GM19043 (cell line): Measurements from ENCODE around the gene KCTD17.

ENCODE experiments used
- ATAC-seq: cut with Tn5 transposase; IDR thresholded peaks from one replicate; pipeline ENCODE4 v1.9.1; 2021; ENCODE audit warnings: low read depth; ENCODE audit not compliant: unreplicated experiment

The KCTD17 gene

GRCh38 chr22:37020192-37020479 is 31.4 kb upstream of the KCTD17 start:
- ATAC-seq: no peak

DNA sequence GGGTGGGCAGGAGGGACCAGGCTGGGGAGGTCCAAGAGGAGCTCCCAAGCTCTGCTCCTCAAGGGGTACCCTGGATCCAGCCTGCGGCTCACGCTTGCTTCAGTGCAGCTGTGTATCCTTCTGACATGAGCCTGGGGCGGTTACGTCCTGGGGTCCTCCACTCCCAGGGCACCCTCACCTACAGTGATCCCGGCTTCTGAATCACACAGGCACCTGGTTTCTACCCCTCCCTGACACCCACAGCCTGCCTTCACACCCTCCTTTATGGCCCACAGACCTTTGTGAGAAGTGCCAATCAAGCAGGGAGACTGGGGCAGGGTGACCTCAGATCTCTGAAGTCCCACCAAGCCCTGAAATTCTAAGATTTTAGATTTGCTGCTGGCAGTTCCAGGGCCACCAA is 30.5 kb upstream of the KCTD17 start:
- ATAC-seq: no peak

GRCh38 chr22:37021710-37022482 is 29.6 kb upstream of the KCTD17 start:
- no peak for ATAC-seq

GRCh38 chr22:37022483-37023337 is 28.8 kb upstream of the KCTD17 start:
- ATAC-seq: no peak

DNA sequence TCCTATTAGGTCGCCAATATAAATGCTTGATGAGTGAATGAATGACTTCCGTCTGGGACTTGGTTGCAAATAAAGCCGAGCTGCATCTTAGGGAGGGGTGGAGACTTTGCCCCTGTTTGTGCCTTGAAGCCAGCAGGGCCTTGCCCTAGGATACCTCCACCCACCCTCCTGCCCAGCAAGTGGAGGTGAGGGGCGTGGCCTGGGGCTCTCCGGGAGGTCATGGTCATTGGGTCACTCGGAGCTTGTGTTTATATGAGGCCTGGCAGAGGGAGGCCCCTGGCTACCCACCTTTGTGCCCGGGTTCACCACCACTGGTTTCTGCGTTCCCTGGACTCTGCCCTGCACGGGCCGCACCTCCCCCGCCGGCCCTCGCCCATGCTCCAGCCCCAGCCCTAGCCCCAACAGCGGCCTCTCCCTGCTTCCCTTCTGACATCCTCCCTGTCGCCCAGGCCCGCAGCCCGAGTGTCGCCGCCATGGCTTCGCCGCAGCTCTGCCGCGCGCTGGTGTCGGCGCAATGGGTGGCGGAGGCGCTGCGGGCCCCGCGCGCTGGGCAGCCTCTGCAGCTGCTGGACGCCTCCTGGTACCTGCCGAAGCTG is 27.7 kb upstream of the KCTD17 start:
- no peak for ATAC-seq

- no peak for ATAC-seq
Observed at GRCh38 chr22:37024339-37025157, 27.0 kb upstream of the KCTD17 start.

GRCh38 chr22:37025500-37026070 is 26.0 kb upstream of the KCTD17 start:
- ATAC-seq: no peak

- ATAC-seq: no peak
Observed at GRCh38 chr22:37026325-37026724, 25.2 kb upstream of the KCTD17 start.

- ATAC-seq: no peak
Observed at GRCh38 chr22:37027556-37027955, 24.0 kb upstream of the KCTD17 start.

DNA sequence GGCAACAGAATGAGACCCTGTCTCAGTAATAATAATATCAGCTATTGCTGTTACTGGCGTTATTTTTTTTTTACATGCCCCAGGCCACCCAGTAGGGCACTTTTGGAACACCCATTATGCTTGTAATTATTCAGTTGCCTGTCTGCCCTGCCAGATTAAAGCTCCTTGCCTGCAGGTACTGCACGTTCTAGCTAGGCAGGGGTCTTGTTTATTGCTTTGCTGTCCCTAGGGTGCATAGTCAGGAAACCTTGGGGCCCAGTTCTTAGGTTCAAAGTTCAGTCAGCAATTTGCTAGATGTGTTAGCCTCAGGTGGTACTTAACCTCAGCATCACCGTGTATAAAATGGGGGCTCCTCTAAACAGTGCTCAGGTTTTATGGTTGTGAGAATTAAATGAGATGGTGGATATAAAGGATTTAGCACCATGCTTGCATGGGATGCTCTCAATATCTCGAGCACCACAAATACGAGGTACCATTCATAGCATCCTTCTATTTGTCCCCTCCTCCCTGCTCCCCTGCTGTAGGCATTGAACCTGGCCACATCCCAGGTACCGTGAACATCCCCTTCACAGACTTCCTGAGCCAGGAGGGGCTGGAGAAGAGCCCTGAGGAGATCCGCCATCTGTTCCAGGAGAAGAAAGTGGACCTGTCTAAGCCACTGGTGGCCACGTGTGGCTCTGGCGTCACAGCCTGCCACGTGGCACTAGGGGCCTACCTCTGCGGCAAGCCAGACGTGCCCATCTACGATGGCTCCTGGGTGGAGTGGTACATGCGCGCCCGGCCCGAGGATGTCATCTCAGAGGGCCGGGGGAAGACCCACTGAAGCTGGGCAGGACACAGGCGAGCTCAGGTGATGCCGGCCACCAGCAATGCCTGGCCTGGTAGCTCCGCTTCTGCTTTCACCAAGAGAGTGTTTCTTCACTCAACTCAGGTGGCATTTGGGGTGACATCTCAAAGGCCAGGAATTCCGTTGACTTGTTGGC is 22.6 kb upstream of the KCTD17 start:
- ATAC-seq: no peak

- ATAC-seq: no peak
Observed at GRCh38 chr22:37030560-37031281, 20.8 kb upstream of the KCTD17 start.

DNA sequence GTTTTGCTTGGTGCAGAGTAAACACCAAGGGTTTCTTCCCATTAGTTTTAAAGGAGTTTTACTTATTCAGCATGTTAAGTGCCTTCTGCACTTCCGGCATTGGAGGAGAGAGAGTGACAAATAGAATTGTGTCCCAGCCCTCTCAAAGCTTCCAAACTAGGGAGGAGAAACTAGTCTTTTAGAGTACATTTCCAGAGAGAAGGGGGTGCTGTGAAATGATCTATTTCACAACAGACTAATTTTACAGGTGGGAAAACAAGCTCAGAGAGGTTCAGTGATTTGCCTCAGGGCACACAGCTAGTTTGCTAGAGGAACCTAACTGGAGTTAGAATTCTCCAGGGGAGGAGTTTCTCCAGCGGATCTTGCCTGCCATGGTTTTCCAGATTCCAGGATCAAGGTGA is 19.4 kb upstream of the KCTD17 start:
- ATAC-seq: no peak

DNA sequence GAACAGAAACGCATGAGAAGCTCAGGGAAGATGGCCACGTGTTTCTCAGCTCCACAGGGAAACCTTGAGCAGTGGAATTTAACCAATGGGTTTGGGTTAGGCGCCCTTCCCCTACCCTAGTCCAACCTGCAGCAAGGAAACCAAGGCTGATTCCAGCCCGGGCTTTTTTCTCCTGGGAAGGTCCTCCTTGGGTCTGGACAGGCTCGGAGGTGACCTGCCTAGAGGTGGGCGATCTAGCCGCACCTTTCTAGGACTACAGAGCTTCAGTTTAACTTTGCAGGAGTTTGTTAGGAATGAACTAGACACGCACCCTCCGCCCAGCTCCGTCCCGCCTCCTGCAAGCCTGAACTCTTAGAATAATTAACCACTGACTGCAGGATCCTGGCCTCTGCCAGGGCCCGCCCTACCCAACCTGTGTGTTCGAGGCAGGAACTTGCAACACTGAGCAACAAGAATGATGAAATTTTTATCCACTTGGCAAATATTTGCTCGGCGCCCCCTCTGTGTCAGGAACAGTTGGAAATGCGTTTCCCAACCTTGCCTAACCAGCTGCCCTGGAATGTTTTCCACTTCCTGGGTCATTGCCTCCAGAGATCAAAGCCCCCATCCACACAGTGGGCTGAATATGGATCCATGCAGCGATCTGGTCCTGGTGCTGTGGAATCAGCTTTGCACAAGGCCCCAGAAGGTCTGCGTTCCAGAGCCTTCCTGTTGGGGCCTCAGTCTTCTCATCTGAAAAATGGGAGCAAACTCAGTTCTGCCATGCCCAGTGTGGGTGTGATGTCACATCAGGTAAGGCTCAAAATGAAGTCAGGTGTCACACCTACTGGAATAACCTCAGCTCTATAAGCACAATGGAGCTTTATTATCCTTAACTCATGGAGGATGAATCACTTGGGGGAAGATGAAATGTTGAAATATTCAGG is 18.7 kb upstream of the KCTD17 start:
- no peak for ATAC-seq

- ATAC-seq: no peak
Observed at GRCh38 chr22:37033605-37034430, 17.7 kb upstream of the KCTD17 start.

DNA sequence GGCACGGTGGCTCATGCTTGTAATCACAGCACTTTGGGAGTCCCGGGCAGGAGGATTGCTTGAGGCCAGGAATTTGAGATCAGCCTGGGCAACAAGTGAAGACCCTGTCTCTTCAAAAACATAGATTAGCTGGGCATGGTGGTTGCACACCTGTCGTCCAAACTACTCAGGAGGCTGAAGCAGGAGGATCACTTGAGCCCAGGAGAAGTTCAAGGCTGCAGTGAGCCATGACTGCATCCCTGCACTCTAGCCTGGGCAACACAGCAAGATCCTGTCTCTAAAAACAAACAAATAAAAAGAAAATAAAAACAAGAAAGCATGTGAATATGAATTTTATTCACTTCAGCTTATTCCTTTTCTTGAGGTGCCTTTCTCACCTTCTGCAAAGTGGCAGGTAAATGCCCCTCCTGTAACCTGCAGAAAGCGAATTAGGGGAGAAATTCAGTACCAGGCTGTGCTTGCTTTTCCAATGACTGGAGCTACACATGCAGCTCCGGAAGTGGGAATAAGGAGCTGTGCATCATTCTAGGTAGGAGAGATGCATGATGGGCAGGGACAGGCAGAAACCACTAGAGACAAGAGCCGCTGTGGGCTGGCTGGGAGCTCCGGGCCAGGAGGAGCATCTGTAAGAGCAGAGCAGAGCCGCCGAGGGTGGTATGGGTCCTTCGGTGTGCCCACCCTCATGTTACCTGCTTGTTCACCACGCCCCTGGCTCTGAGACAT is 14.7 kb upstream of the KCTD17 start:
- ATAC-seq: no peak

DNA sequence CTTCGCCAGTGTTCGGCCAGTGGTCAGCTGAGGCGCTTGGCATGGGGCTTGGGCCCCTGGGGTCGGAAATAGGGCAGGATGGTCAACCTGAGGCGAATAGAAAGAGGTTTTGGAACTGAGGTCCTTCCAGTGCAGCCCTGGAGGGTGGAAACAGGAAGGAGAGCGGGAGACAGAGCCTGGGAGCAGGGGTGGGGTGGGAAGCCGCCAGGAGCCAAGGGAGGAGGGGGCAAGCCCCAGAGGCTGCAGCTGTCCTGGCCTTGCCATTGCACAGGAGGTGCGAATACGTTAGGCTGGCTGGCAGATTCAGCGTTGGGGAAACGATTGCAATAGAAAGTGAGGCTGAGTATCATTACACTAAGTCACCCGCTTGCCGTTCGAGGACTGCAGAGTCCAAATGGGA is 13.9 kb upstream of the KCTD17 start:
- ATAC-seq: no peak
